Activated CD4-positive, CD25-positive, alpha-beta regulatory T cell (primary cell): Measurements from ENCODE around the gene CLEC4M.

ENCODE experiments used
- DNase-seq, 4 experiments: peaks; one replicate each; lab custom pipeline; 2025; lab: John Stamatoyannopoulos, UW

The CLEC4M gene, protein sequence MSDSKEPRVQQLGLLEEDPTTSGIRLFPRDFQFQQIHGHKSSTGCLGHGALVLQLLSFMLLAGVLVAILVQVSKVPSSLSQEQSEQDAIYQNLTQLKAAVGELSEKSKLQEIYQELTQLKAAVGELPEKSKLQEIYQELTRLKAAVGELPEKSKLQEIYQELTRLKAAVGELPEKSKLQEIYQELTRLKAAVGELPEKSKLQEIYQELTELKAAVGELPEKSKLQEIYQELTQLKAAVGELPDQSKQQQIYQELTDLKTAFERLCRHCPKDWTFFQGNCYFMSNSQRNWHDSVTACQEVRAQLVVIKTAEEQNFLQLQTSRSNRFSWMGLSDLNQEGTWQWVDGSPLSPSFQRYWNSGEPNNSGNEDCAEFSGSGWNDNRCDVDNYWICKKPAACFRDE

GRCh38 chr19:7762719-7763293, at the start of gene CLEC4M:
TSS of gene CLEC4M (plus strand) at chr19:7763243. CDS start at chr19:7763267, 24 bp downstream.
- no peak for DNase-seq

DNA sequence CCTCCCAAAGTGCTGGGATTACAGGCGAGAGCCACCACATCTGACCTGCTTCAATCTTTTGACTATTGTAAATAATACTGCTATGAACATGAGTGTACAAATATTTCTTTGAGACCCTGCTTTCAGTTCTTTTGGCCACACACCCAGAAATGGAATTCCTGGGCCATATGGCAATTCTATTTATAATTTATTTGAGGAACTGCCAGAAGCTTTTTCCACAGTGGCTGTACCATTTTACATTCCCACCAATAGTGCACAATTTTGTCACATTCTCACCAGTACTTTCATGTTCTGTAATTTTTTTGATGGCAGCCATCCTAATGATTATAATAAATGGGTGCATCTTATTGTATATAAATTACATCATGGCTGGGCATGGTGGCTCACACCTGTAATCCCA, 47.4 kb upstream of the CLEC4M start:
- no peak for DNase-seq

DNA sequence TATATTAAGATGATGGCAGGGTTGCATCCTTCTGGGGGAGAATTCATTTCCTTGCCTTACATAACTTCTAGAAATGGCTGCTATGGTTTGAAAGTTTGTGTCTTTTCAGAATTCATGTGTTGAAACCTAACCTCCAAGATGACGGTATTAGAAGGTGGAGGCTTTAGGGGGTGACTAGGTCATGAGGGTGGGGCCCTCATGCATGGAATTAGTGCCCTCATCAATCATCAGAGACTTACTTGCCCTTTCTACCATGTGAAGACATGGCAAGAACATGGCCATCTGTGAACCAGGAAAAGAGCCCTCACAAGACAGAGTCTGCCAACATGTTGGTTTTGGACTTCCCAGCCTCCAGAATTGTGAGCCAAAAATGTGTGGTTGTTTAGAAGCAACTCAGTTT, 46.3 kb upstream of the CLEC4M start:
- DNase-seq, result no peak

DNA sequence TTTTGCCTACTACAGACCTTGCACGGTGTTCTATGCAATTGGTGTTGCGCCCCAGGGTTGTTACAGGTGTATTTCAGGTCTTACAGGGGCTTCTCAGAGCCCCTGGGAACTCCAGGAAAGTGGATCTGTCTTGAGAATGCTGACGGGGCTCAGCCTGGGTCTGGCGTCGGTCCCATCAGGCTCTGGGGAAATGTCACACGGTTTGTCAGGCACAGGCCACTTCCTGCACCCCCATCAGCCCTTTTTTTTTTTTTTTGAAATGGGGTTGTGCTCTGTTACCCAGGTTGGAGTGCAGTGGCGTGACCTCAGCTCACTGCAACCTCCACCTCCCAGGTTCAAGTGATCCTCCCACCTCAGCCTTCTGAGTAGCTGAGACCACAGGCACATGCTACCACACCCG, 44.4 kb upstream of the CLEC4M start:
- DNase-seq, result no peak

- no peak for DNase-seq
Observed at GRCh38 chr19:7720351-7720750, 42.7 kb upstream of the CLEC4M start.

- DNase-seq, result no peak
Observed at GRCh38 chr19:7722231-7722651, 40.8 kb upstream of the CLEC4M start.

DNA sequence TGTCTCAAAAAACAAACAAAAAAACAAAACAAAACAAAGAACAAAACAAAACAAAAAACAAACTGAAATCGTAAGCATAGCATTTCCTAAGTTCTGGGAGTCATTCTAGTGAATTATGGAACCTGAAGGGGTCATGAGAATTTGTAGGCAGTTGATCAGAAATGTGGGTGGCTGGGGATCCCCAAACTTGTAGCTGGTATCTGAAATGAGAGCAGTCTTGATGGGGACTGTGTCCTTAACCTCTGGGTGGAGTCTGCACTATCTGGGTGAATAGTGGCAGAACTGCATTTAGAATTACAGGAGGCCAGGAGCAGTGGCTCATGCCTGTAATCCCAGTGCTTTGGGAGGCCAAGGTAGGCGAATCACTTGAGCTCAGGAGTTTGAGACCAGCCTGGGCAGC, 37.3 kb upstream of the CLEC4M start:
- no peak for DNase-seq

GRCh38 chr19:7729211-7729610, 33.8 kb upstream of the CLEC4M start:
- no peak for DNase-seq

GRCh38 chr19:7729831-7730285, 33.2 kb upstream of the CLEC4M start:
- DNase-seq, result no peak

DNA sequence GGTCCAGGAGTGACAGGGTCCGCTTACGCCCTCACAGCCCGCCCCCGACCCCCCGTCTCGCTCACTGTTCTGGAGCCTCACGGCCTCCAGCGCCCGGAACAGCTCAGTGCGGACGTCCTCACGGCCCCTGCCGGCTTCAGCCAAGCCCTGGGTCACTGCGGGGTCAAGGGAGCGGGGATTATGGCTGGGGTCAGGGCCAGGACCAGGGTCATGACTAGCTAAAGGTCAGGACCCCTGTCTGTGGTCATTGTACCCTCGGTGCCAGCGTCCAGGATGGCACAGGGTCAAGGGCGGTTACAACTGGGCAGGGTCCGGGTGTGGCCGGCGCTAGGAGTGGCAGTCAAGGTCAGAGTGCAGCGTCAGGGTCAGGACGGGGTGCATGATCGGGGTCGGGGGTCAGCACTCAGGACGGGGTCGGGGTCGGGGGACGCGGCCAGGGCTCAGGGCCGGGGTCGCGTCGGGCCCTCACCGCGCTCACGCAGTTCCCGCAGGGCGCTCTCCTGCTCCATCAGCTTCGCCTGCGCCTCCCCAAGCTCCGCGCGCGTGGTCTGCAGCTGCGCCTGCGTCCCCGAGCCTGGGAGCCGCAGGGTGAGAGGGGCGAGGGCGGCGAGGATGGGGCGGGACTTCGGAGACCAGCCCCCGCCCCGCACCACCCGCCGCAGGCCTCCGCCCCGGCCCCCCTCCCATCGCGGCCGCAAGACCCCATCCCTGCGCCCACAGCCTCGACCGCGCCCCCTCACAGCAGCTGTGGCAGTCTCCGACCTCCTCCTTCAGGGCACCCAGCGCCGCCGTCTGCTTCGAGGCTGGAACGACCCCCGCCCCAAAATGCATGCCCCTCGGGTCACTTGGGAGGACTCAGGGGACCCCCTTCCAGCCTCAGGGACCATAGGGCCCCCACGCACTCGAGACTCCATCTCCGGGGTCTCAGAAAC, 32.5 kb upstream of the CLEC4M start:
- DNase-seq, result no peak

GRCh38 chr19:7731218-7731595, 31.8 kb upstream of the CLEC4M start:
- DNase-seq, result no peak

DNA sequence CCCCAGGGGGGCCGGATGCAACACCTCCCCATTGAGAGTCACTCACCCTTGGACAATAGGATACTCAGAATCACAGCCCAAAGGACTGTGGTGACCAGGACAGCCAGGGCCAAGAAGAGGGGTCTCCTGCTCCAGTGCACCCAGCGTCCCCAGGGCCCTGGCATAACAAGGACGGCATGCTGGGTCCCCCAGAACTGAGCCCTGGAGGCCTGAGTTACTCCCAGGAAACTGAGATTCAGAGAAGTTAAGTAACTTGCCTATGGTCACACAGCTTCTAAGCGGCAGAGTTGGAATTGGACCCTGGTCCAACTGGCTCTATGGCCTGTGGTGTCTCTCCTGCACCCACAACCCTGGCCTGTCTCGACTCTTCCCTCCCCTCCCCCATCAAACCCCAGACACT, 31.4 kb upstream of the CLEC4M start:
- DNase-seq, result no peak

GRCh38 chr19:7732045-7732444, 31.0 kb upstream of the CLEC4M start, which contains the start of gene CLEC4G:
TSS of gene CLEC4G (minus strand) at chr19:7732110. CDS start at chr19:7732102, 8 bp downstream.
- no peak for DNase-seq

GRCh38 chr19:7733376-7733775, 29.7 kb upstream of the CLEC4M start:
- no peak for DNase-seq

DNA sequence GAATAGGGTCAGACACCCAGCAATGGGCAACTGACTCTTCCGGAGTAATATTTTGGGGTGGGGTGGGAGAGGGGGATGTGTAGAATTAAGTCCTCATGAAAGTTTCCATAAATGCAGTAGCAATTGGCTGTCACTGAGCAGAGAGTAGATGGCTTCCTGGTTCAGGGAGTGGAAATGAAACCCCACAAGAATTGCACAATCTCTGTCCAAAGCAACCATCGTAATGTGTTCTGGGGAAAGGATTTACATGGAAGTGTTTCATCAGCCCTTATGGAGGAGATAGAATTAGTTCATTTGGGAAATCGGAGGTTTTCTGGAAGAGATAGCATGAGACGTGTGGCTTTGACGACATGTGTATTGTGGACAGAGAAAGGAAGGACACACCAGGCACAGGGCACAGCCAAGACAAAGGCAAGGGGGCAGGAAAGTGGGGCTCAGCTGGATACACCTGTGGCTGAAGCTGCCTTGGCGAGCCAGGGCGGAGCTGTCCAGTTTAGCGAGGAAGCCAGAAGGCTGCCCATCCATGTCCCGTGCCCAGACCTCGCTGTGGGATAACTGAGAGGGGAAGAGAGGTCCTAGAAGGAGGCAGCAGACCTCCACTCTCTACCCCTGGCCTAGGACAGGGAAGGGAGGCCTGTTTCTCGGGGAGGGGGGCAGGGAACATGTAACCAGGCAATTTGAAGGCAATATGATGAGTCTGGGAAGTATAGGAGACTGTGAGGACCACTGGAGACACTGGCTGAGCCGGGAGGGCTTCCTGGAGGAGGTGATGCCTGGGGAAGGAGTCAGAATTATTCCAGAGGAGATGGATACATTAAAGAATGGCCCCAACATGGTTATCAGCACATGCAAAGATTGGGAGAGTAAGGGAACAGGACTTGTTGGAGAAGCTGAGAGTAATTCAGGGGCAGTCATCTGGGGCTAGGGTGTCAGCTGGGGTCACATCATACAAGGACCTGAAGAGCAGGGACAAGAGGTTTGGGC, 28.5 kb upstream of the CLEC4M start:
- no peak for DNase-seq

DNA sequence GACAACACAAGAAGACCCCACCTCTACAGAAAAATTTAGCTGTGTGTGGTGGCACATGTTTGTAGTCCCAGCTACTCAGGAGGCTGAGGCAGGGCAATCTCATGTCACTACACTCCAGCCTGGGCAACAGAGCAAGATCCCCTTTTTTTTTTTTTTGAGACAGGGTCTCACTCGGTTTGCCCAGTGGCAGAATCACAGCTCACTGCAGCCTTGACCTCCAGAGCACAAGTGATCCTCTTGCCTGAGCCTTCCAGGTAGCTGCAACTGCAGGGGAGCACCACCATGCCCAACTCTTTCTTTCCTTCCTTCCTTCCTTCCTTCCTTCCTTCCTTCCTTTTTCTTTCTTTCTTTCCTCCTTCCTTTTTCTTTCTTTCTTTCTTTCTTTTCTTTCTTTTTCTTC, 26.9 kb upstream of the CLEC4M start:
- no peak for DNase-seq

DNA sequence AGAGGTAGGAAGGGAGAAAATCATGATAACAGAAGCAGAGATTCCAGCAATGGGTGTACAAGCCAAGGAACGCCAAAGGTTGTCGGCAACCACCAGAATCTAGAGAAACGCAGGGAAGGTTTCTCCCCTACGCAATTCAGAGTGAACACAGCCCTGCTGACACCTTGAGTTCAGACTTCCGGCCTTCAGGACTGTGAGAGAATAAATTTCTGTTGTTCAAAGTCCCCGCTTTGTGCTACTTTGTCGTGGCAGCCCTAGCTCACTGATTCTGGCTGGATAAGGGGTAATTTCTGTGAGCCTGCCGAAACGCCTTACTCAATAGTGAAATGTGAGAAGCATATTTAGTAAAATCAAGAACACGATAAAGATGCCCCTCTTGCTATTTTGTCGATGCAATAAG, 25.8 kb upstream of the CLEC4M start:
- DNase-seq, result no peak

- no peak for DNase-seq
Observed at GRCh38 chr19:7738023-7738422, 25.0 kb upstream of the CLEC4M start.

GRCh38 chr19:7739211-7739755, 23.8 kb upstream of the CLEC4M start:
- no peak for DNase-seq

DNA sequence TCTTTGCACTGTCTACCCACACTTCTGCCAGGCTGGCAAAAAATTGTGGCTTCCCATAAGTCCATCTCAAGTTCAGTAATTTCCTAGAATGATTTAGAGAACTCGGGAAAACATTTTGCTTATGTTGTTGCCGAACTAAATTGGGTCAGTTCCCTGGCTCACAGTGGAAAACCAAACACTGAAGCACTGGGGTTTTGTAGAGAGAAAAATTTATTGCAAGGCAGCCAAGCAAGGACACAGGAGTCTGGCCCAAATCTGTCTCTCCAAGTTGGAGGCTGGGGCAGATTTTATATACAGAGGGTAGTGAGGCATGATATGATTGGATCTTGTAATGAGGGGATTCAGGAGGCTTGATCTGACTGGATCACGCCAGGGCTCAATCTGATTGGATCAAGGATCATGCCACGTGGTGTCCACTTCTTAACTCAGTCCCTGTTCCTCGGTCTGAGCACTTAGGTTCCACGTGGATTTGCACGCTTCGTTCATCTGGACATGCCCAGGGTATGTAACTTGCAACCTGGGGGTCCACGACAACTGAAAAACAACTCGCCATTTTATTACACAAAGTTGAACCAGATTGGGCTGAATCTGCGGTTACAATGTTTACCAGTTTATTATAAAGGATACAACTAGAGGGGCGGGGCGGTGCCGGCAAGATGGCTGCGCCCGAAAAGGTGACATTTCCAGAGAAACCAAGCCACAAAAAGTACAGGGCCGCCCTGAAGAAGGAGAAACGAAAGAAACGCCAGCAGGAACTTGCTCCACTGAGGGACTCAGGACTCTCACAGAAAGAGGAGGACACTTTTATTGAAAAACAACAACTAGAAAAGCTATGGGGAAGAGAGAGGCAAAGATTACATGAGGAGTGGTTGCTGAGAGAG, 23.0 kb upstream of the CLEC4M start:
- no peak for DNase-seq
